Liver (tissue), 3 donors: ENCODE measurements around the gene ZNF45.

ENCODE experiments used
- HNF4G ChIP-seq: IDR thresholded peaks from 2 replicates; pipeline ENCODE4 v1.6.1; 2016; ENCODE audit warnings: antibody characterized with exemption
- SP1 ChIP-seq: IDR thresholded peaks from 2 replicates; pipeline ENCODE4 v1.6.1; 2018; ENCODE audit warnings: antibody characterized with exemption, mild to moderate bottlenecking
- TF ChIP-seq, protein P1 (sequence below): fragments of 150-350 bp; IDR thresholded peaks from 2 replicates; pipeline ENCODE4 v1.5.1; 2017; ENCODE audit warnings: improper control_type of control experiment, low read depth, low read length; ENCODE audit not compliant: missing input control
- TF ChIP-seq, protein P2 (sequence below): IDR thresholded peaks from 2 replicates; pipeline ENCODE4 v1.6.1; 2016; ENCODE audit warnings: antibody characterized with exemption, mild to moderate bottlenecking
- donor health status: healthy.
- donor health status: healthy.

DNA sequence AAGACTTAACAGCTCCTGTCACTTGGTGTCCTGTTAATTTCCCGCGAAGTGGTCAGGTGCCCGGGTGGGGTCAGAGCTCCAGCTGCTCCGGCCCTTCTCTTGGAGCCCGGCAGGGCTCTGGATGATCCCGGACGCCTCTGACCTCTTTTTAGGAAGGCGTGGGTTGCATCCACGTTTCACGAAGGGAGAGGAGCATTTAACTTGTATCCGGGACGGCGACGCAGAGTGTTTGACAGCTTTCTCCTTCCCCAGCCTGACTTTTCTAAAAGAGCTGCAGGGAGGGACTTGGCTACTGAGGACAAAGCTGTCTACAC, 49.6 kb upstream of the ZNF45 start:
- TF ChIP-seq, protein P1, sequence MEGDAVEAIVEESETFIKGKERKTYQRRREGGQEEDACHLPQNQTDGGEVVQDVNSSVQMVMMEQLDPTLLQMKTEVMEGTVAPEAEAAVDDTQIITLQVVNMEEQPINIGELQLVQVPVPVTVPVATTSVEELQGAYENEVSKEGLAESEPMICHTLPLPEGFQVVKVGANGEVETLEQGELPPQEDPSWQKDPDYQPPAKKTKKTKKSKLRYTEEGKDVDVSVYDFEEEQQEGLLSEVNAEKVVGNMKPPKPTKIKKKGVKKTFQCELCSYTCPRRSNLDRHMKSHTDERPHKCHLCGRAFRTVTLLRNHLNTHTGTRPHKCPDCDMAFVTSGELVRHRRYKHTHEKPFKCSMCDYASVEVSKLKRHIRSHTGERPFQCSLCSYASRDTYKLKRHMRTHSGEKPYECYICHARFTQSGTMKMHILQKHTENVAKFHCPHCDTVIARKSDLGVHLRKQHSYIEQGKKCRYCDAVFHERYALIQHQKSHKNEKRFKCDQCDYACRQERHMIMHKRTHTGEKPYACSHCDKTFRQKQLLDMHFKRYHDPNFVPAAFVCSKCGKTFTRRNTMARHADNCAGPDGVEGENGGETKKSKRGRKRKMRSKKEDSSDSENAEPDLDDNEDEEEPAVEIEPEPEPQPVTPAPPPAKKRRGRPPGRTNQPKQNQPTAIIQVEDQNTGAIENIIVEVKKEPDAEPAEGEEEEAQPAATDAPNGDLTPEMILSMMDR: no peak
- no peak for TF ChIP-seq SP1
- no peak for TF ChIP-seq HNF4G
- TF ChIP-seq, protein P2, sequence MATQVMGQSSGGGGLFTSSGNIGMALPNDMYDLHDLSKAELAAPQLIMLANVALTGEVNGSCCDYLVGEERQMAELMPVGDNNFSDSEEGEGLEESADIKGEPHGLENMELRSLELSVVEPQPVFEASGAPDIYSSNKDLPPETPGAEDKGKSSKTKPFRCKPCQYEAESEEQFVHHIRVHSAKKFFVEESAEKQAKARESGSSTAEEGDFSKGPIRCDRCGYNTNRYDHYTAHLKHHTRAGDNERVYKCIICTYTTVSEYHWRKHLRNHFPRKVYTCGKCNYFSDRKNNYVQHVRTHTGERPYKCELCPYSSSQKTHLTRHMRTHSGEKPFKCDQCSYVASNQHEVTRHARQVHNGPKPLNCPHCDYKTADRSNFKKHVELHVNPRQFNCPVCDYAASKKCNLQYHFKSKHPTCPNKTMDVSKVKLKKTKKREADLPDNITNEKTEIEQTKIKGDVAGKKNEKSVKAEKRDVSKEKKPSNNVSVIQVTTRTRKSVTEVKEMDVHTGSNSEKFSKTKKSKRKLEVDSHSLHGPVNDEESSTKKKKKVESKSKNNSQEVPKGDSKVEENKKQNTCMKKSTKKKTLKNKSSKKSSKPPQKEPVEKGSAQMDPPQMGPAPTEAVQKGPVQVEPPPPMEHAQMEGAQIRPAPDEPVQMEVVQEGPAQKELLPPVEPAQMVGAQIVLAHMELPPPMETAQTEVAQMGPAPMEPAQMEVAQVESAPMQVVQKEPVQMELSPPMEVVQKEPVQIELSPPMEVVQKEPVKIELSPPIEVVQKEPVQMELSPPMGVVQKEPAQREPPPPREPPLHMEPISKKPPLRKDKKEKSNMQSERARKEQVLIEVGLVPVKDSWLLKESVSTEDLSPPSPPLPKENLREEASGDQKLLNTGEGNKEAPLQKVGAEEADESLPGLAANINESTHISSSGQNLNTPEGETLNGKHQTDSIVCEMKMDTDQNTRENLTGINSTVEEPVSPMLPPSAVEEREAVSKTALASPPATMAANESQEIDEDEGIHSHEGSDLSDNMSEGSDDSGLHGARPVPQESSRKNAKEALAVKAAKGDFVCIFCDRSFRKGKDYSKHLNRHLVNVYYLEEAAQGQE: no peak
